SK-N-SH (cell line): ENCODE data around the gene PCYOX1L.

ENCODE experiments used
- CTCF ChIP-seq: fragments of 200-600 bp; sonication (generic); IDR thresholded peaks from 2 replicates; pipeline ENCODE4 v1.6.1; 2017; ENCODE audit warnings: antibody characterized with exemption, mild to moderate bottlenecking, moderate library complexity
- EP300 ChIP-seq, 2 experiments: IDR thresholded peaks; 2 replicates each; pipeline versions ENCODE4 v1.4.0 to v1.6.1; 2012; ENCODE audit warnings: borderline replicate concordance in 1 of 2, low read depth in 1 of 2, low read length in 1 of 2
- EZH2phosphoT487 ChIP-seq: fragments of 200-600 bp; sonication (generic); IDR thresholded peaks from 2 replicates; pipeline ENCODE4 v1.6.1; 2017; ENCODE audit warnings: low read depth, mixed run types, mild to moderate bottlenecking, antibody characterized with exemption, moderate library complexity, borderline replicate concordance
- GABPA ChIP-seq: IDR thresholded peaks from 2 replicates; pipeline ENCODE4 v1.4.0; 2012; ENCODE audit warnings: low read depth, mild to moderate bottlenecking
- MAX ChIP-seq: IDR thresholded peaks from 2 replicates; pipeline ENCODE4 v1.4.0; 2012; ENCODE audit warnings: low read depth
- MEF2A ChIP-seq: IDR thresholded peaks from 2 replicates; pipeline ENCODE4 v1.4.0; 2012; ENCODE audit warnings: low read depth, borderline replicate concordance
- MXI1 ChIP-seq: IDR thresholded peaks from 2 replicates; pipeline ENCODE4 v1.6.1; 2012; ENCODE audit warnings: mild to moderate bottlenecking, low read depth, low read length, improper control_type of control experiment
- PBX3 ChIP-seq: IDR thresholded peaks from 2 replicates; pipeline ENCODE4; 2012
- RAD21 ChIP-seq: IDR thresholded peaks from 2 replicates; pipeline ENCODE4 v1.6.1; 2012; ENCODE audit warnings: mild to moderate bottlenecking, low read length
- REST ChIP-seq: IDR thresholded peaks from 2 replicates; pipeline ENCODE4 v1.6.1; 2012; ENCODE audit warnings: mild to moderate bottlenecking, low read depth, low read length, moderate library complexity
- RFX5 ChIP-seq: IDR thresholded peaks from 2 replicates; pipeline ENCODE4 v1.6.1; 2012; ENCODE audit warnings: mild to moderate bottlenecking, improper control_type of control experiment, low read length
- TAF1 ChIP-seq: IDR thresholded peaks from 2 replicates; pipeline ENCODE4 v1.6.1; 2012; ENCODE audit warnings: low read depth, mild to moderate bottlenecking, low read length, moderate library complexity, borderline replicate concordance
- USF1 ChIP-seq: IDR thresholded peaks from 2 replicates; pipeline ENCODE4 v1.4.0; 2012; ENCODE audit warnings: low read depth, borderline replicate concordance
- YY1 ChIP-seq: IDR thresholded peaks from 2 replicates; pipeline ENCODE4 v1.4.0; 2012; ENCODE audit warnings: low read depth, mild to moderate bottlenecking

GRCh38 chr5:149374303-149374702, 16.5 kb downstream of the PCYOX1L start:
- no peak for TF ChIP-seq CTCF
- no peak for TF ChIP-seq EZH2phosphoT487
- no peak for TF ChIP-seq REST
- no peak for TF ChIP-seq TAF1
- no peak for TF ChIP-seq USF1
- no peak for TF ChIP-seq GABPA
- TF ChIP-seq RAD21 = no peak
- TF ChIP-seq RFX5 = no peak
- no peak for TF ChIP-seq MAX
- TF ChIP-seq PBX3 = no peak
- TF ChIP-seq MEF2A = no peak
- TF ChIP-seq EP300 (IDR thresholded peaks at IDR 0.05; ENCODE audit: borderline replicate concordance in 1 of 2, low read depth in 1 of 2, low read length in 1 of 2) = no peak
- TF ChIP-seq MXI1 = no peak
- no peak for TF ChIP-seq YY1
